AG09309 (cell line): Measurements from ENCODE around the gene GPR171.

Experiments used
- DNase-seq: peaks from one replicate; pipeline ENCODE4 v3.0.0-alpha.2; 2010; ENCODE audit warnings: low read depth
- H3K4me3 ChIP-seq: 2 replicates; pipeline ENCODE4 v1.5.1; 2011; ENCODE audit warnings: mild to moderate bottlenecking, low read depth, low read length, moderate library complexity; ENCODE audit not compliant: control insufficient read depth
- TF ChIP-seq, protein P1 (sequence below): IDR thresholded peaks from 2 replicates; pipeline ENCODE4 v1.5.1; 2011; ENCODE audit warnings: mild to moderate bottlenecking, low read depth, low read length, inconsistent platforms; ENCODE audit not compliant: insufficient read depth, control insufficient read depth; ENCODE audit errors: missing control alignments

The GPR171 gene

DNA sequence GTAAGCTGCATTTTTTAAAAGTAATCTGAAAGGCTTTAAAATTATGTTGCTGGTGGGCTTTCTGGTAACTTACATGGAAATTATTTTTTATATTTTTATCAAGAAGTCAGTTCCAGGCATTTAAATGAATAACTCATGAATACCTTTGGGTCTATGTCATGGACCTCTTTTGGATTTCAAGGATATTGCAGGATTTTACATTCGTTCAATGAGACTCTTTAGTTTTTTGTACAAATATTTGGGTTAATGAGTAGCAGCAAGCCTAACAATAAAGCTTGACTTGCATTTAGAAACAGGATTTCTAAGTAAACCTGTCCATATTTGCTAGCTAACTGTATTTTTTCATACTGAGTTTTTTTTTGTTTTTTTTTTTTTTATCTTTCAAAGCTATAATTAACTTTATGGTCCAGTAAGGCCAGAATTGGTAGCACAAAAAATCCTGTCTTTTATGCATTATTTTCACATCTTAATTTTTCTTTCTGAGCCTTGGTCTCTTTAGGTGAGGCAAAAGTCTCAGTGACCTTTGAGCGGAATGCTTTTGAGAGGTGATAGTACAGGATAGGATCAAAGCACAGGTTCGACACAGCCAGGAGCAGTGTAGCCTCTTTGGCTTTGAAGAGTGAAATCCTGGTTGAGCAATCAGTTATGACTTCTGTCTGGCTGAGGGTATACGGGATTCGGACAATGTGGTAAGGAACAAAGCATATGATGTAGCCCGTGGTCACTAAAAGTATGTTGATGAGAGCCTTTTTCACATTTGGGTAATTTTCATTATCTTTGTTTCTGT is 4.8 kb downstream of the GPR171 start:
- TF ChIP-seq, protein P1, sequence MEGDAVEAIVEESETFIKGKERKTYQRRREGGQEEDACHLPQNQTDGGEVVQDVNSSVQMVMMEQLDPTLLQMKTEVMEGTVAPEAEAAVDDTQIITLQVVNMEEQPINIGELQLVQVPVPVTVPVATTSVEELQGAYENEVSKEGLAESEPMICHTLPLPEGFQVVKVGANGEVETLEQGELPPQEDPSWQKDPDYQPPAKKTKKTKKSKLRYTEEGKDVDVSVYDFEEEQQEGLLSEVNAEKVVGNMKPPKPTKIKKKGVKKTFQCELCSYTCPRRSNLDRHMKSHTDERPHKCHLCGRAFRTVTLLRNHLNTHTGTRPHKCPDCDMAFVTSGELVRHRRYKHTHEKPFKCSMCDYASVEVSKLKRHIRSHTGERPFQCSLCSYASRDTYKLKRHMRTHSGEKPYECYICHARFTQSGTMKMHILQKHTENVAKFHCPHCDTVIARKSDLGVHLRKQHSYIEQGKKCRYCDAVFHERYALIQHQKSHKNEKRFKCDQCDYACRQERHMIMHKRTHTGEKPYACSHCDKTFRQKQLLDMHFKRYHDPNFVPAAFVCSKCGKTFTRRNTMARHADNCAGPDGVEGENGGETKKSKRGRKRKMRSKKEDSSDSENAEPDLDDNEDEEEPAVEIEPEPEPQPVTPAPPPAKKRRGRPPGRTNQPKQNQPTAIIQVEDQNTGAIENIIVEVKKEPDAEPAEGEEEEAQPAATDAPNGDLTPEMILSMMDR: no peak
- H3K4me3 ChIP-seq: no peak overlapping the region
- no peak for DNase-seq

DNA sequence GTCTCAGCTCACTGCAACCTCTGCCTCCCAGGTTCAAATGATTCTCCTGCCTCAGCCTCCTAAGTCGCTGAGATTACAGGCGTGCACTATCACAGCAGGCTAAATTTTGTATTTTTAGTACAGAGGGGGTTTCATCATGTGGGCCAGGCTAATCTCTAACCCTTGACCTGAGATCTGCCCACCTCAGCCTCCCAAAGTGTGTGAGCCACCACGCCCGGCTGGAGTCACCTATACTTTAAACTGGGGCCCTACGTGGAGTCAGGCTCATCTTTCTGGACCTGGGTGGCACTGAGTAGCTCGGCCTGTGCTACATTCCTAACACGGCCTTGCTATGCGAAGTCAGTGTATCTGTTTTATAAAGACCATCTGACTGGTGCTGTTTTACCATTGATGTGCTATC is 5.8 kb downstream of the GPR171 start:
- TF ChIP-seq, protein P1: no peak
- H3K4me3 ChIP-seq: no peak overlapping the region
- DNase-seq: no peak

DNA sequence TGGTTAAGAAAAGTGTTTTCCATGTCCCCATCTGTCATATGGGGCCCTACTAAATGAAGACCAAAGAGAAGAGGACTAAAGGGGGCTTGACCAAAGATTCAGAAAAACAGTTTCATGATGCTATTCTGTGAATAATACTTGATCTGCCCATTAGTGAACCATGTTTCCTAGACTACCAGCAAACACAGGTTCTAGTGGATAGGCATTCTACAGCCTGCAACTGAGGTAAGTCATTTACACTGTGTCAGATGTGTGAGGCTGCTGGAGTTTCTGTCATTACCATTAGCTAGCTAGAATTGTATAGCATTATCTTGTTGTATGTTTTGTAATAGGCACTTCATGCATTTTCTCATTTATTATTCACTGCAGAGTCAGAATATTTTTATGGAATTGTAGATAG is 6.6 kb downstream of the GPR171 start:
- TF ChIP-seq, protein P1: no peak
- no peak for DNase-seq
- no peak overlapping the region for H3K4me3 ChIP-seq

DNA sequence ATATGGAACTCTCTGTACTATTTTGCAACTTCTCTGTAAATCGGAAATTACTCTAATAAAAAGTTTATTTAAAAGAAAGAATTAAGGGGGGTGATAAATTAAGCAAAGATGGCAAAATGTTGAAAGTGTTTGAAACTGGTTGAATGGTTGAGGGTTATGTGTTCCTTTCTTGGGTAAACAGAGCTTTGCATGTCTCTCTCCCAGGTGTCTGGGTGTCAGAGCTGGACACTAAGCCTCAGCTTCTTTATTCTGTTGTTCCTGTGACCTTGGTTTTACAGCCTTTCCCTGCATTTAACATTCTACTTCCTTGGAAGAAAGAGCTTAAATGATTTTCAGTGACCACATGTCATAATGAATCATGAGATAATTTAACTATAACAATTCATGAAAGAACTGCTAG is 7.2 kb downstream of the GPR171 start:
- TF ChIP-seq, protein P1: no peak

DNA sequence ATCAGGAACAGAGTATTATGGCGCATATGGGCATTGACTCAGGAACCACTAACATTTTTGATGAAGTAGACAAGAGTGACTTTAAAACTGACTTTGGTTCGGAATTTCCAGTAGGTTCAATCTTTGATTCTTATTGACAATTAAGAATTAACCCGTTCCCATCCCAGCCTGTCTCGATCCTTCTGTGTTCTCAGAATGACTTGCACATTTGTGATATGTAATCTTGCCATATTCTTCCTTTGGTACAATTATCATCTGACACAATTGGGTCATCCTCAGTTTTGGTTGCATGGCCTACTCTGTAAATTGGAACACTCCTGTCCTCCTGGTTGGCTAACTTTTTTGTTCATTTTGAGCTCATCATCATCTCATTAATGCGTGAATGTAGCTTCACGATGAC is 10.5 kb downstream of the GPR171 start:
- no peak for DNase-seq
- no peak overlapping the region for H3K4me3 ChIP-seq
- TF ChIP-seq, protein P1: no peak

More for the DNA sequence above, 7.2 kb downstream of the GPR171 start:
- DNase-seq: no peak
- no peak overlapping the region for H3K4me3 ChIP-seq

DNA sequence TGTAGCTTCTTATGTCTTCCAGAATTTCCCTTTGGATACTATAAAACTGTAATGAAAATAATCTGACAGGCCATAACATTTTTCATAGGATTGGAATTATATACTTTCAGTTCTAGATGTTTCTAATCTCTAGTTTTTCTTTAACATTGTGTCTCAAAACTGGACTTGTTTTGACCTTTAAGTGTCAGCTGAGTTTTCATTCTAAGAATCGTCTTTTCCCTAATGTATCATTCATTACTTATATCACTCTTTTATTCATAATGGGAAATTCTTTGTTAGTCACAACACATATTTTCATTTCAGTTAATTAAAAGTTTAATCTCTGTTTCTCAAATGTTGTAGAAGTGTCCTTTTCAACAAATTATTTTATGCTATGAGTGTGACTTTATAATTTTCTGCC is 11.9 kb downstream of the GPR171 start:
- H3K4me3 ChIP-seq: no peak overlapping the region
- DNase-seq: no peak
- TF ChIP-seq, protein P1: no peak

DNA sequence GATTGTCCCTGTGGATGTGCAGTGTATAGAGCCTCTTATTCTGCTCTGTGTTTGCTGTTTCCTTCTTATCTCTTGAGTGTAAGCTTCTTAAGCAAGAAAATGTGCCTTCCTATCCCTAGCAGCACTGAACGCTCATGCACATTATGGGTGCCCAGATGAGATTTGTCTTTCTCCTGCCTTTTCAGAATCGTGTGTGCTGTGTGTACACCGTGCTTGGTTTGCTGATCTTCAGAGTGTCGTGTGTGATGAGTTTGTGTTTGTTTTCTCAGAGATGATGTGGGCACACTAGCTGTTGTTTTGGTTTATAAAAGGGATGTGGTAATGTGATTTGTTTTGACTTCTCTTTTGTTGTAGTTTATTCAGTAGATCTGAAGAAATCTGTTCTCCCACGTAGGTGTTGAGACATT is 19.7 kb downstream of the GPR171 start:
- no peak for DNase-seq
- TF ChIP-seq, protein P1: no peak
- H3K4me3 ChIP-seq: no peak overlapping the region
